Endothelial cell of hepatic sinusoid (primary cell): ENCODE results near the gene KRT4.
"Not testable (repeated sequence)": the region's sequence is repeated elsewhere in the genome, so short reads cannot be mapped to it uniquely, and the experiment has no call there.

Experiments used
- in situ Hi-C: cut with HindIII; loops from 2 replicates; pipeline ENCODE4 v1.10.0; 2017; ENCODE audit warnings: low sequenced_read_pairs

Gene KRT4

GRCh38 chr12:52779914-52780313 lies 34.0 kb downstream of the KRT4 start:
- in situ Hi-C loops: no loop called here

- in situ Hi-C loops: no loop called here
Observed at GRCh38 chr12:52778833-52779232, 35.1 kb downstream of the KRT4 start.

- in situ Hi-C loops: no loop called here
Observed at GRCh38 chr12:52777566-52777965, 36.4 kb downstream of the KRT4 start.

GRCh38 chr12:52776913-52777395 lies 37.0 kb downstream of the KRT4 start, which contains the start of gene KRT76:
TSS of gene KRT76 (minus strand) at chr12:52777345. CDS start at chr12:52777291, 54 bp downstream.
- in situ Hi-C loops: no loop called here

- in situ Hi-C loops: no loop called here
Observed at GRCh38 chr12:52776435-52776834, 37.5 kb downstream of the KRT4 start.

- in situ Hi-C loops: no loop called here
Observed at GRCh38 chr12:52774629-52775250, 39.2 kb downstream of the KRT4 start.

GRCh38 chr12:52772772-52773171 lies 41.1 kb downstream of the KRT4 start:
- in situ Hi-C loops: no loop called here

GRCh38 chr12:52772188-52772587 lies 41.7 kb downstream of the KRT4 start:
- in situ Hi-C loops: no loop called here

GRCh38 chr12:52771505-52771904 lies 42.4 kb downstream of the KRT4 start:
- in situ Hi-C loops: no loop called here

- in situ Hi-C loops: no loop called here
Observed at GRCh38 chr12:52771088-52771487, 42.8 kb downstream of the KRT4 start.

- in situ Hi-C loops: no loop called here
Observed at GRCh38 chr12:52769946-52770345, 44.0 kb downstream of the KRT4 start.

GRCh38 chr12:52769354-52769753 lies 44.6 kb downstream of the KRT4 start:
- in situ Hi-C loops: no loop called here

- in situ Hi-C loops: no loop called here
Observed at GRCh38 chr12:52768479-52769200, 45.3 kb downstream of the KRT4 start.

GRCh38 chr12:52767427-52767826 lies 46.5 kb downstream of the KRT4 start:
- in situ Hi-C loops: no loop called here

- in situ Hi-C loops: no loop called here
Observed at GRCh38 chr12:52767020-52767379, 46.9 kb downstream of the KRT4 start.

- in situ Hi-C loops: no loop called here
Observed at GRCh38 chr12:52766351-52767019, 47.4 kb downstream of the KRT4 start.

- in situ Hi-C loops: no loop called here
Observed at GRCh38 chr12:52765702-52766101, 48.2 kb downstream of the KRT4 start.

- in situ Hi-C loops: no loop called here
Observed at GRCh38 chr12:52763991-52764390, 49.9 kb downstream of the KRT4 start.

GRCh38 chr12:52763036-52763659 lies 50.8 kb downstream of the KRT4 start:
- in situ Hi-C loops: no loop called here

- in situ Hi-C loops: no loop called here
Observed at GRCh38 chr12:52761802-52762201, 52.1 kb downstream of the KRT4 start.

- in situ Hi-C loops: not testable (repeated sequence)
Observed at GRCh38 chr12:52761218-52761617, 52.7 kb downstream of the KRT4 start.
